Measurements from ENCODE around the gene SPATS2L. TPM values are rescaled to one million over a fixed set of nuclear protein-coding genes. Genes with fewer than 3 reads are reported as not detected.

Gene SPATS2L
- total and polyA plus RNA-seq, 2 of the 13 experiments (the other 11 are each of a cell fraction or from before 2014, with no cell fraction given) = 154 to 212 TPM

DNA sequence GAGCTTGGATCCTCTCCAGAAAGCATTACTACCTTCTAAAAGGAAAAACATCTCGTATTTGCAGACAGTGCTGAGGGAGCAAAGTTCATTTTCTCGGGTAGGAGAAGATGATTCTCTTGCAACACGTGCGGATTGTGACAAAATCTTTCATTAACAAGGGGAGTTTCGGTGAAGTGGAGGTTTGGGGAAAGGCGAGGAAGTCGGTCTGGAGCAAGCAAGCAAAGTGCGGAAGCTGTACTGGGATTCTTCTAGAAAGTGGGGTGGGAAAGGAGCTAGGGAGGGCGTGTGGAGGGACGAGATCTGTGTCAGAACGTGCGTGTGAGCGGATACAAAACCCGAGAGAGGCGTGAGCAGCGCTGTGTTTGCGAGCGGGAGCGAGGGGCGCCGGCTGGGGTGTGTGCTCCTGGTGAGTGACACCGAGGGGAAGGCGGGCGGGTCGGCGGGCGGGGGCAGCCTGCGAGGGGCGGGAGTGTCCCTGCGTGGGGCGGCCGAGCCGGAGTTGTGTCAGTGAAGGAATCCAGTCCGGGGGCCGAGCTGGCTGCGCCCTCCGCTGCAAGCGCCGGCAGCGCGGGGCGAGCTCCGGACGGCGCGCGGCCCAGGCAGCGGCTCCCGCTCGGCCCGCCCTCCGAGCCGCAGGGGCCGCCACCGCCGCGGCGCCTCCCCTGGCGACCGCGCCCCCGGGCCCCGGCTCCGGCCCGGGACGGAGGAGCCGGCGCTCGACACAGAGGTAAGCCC lies at the start of gene SPATS2L (continued):
- TF ChIP-seq ZNF674 (CRISPR knock-in tag; IDR thresholded peaks at IDR 0.05; ENCODE audit: low read depth) (no peak), SIX4 (CRISPR knock-in tag; IDR thresholded peaks at IDR 0.05) (peak; percentile 71), DNMT1 (CRISPR knock-in tag; IDR thresholded peaks at IDR 0.05) (0 out of 2 replicates have a peak, but pooled peaks have one; percentile 74), PCBP1 (IDR thresholded peaks at IDR 0.05; ENCODE audit: borderline replicate concordance, low read depth, low read length) (0 out of 2 replicates have a peak, but pooled peaks have one; percentile 75), CCAR2 (optimal IDR thresholded peaks at IDR 0.05; ENCODE audit: low read depth, low read length) (no peak), ZNF251 (CRISPR knock-in tag; IDR thresholded peaks at IDR 0.05) (no peak), PPARG (CRISPR knock-in tag; conservative IDR thresholded peaks at IDR 0.05) (peak; percentile 71; the same call in 1 of the 2 replicates), JUND (CRISPR knock-in tag; IDR thresholded peaks at IDR 0.05) (no peak), SALL1 (CRISPR knock-in tag; IDR thresholded peaks at IDR 0.05) (peak; percentile 86), NFKBIZ (CRISPR knock-in tag; IDR thresholded peaks at IDR 0.05) (peak; percentile 65; the same call in 1 of the 2 replicates), ZNF616 (CRISPR knock-in tag; IDR thresholded peaks at IDR 0.05; ENCODE audit: low read depth) (no peak), PITX1 (CRISPR knock-in tag; IDR thresholded peaks at IDR 0.05) (peak; percentile 60; the same call in 1 of the 2 replicates), SRSF9 (IDR thresholded peaks at IDR 0.05; ENCODE audit: borderline replicate concordance, insufficient read depth, low read depth, low read length, poor library complexity, severe bottlenecking) (no peak), KMT2B (CRISPR knock-in tag; IDR thresholded peaks at IDR 0.05) (peak; percentile 69), RBFOX2 (IDR thresholded peaks at IDR 0.05; ENCODE audit: low read depth, low read length) (peak; percentile 76)
- TF ChIP-seq, protein P1, sequence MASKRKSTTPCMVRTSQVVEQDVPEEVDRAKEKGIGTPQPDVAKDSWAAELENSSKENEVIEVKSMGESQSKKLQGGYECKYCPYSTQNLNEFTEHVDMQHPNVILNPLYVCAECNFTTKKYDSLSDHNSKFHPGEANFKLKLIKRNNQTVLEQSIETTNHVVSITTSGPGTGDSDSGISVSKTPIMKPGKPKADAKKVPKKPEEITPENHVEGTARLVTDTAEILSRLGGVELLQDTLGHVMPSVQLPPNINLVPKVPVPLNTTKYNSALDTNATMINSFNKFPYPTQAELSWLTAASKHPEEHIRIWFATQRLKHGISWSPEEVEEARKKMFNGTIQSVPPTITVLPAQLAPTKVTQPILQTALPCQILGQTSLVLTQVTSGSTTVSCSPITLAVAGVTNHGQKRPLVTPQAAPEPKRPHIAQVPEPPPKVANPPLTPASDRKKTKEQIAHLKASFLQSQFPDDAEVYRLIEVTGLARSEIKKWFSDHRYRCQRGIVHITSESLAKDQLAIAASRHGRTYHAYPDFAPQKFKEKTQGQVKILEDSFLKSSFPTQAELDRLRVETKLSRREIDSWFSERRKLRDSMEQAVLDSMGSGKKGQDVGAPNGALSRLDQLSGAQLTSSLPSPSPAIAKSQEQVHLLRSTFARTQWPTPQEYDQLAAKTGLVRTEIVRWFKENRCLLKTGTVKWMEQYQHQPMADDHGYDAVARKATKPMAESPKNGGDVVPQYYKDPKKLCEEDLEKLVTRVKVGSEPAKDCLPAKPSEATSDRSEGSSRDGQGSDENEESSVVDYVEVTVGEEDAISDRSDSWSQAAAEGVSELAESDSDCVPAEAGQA (IDR thresholded peaks at IDR 0.05; ENCODE audit: low read depth) = no peak
- TF ChIP-seq, protein P1 (CRISPR knock-in tag; IDR thresholded peaks at IDR 0.05; ENCODE audit: borderline replicate concordance) = no peak
- TF ChIP-seq, protein P2, sequence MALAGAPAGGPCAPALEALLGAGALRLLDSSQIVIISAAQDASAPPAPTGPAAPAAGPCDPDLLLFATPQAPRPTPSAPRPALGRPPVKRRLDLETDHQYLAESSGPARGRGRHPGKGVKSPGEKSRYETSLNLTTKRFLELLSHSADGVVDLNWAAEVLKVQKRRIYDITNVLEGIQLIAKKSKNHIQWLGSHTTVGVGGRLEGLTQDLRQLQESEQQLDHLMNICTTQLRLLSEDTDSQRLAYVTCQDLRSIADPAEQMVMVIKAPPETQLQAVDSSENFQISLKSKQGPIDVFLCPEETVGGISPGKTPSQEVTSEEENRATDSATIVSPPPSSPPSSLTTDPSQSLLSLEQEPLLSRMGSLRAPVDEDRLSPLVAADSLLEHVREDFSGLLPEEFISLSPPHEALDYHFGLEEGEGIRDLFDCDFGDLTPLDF (CRISPR knock-in tag; IDR thresholded peaks at IDR 0.05) = peak; percentile 4; the same call in 1 of the 2 replicates
- TF ChIP-seq, protein P3, sequence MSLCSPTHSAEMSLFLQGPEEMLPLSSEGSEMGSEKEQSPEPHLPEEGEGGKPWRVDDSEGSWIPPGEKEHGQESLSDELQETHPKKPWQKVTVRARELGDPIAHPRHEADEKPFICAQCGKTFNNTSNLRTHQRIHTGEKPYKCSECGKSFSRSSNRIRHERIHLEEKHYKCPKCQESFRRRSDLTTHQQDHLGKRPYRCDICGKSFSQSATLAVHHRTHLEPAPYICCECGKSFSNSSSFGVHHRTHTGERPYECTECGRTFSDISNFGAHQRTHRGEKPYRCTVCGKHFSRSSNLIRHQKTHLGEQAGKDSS (CRISPR knock-in tag; IDR thresholded peaks at IDR 0.05; ENCODE audit: borderline replicate concordance, low read depth) = peak; percentile 69; the same call in 1 of the 2 replicates
- TF ChIP-seq, protein P4, sequence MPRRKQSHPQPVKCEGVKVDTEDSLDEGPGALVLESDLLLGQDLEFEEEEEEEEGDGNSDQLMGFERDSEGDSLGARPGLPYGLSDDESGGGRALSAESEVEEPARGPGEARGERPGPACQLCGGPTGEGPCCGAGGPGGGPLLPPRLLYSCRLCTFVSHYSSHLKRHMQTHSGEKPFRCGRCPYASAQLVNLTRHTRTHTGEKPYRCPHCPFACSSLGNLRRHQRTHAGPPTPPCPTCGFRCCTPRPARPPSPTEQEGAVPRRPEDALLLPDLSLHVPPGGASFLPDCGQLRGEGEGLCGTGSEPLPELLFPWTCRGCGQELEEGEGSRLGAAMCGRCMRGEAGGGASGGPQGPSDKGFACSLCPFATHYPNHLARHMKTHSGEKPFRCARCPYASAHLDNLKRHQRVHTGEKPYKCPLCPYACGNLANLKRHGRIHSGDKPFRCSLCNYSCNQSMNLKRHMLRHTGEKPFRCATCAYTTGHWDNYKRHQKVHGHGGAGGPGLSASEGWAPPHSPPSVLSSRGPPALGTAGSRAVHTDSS (CRISPR knock-in tag; conservative IDR thresholded peaks at IDR 0.05) = no peak
